IPS-18c (cell line): ENCODE measurements around the gene SLC27A2.
"Not testable (repeated sequence)": the region's sequence is repeated elsewhere in the genome, so short reads cannot be mapped to it uniquely, and the experiment has no call there.

Experiments
- H3K4me3 ChIP-seq: 2 replicates; pipeline ENCODE4 v1.7.0; 2013; ENCODE audit warnings: low read depth, mild to moderate bottlenecking, low read length, moderate library complexity; ENCODE audit not compliant: insufficient read depth
- H3K9me3 ChIP-seq: one replicate; pipeline ENCODE4 v1.6.1; 2013; ENCODE audit warnings: mild to moderate bottlenecking, low read length, moderate library complexity; ENCODE audit not compliant: control insufficient read depth, insufficient read depth

Gene SLC27A2

GRCh38 chr15:50183112-50183794 is 1.3 kb downstream of the SLC27A2 start:
- H3K4me3 ChIP-seq: peak overlapping the region; percentile 65; the same call in 1 of the 2 replicates
- H3K9me3 ChIP-seq: peaks cover 2% of the 10 kb centered on the region

GRCh38 chr15:50184863-50185504 is 3.0 kb downstream of the SLC27A2 start:
- no peak overlapping the region for H3K4me3 ChIP-seq
- peaks cover 2% of the 10 kb centered on the region for H3K9me3 ChIP-seq

GRCh38 chr15:50186090-50186489 is 4.1 kb downstream of the SLC27A2 start:
- Histone ChIP-seq H3K9me3 (no peaks in the 10 kb centered on the region), H3K4me3 (no peak overlapping the region)

- no peak overlapping the region for H3K4me3 ChIP-seq
- H3K9me3 ChIP-seq: no peaks in the 10 kb centered on the region
Measured at GRCh38 chr15:50186752-50187151, 4.8 kb downstream of the SLC27A2 start.

- H3K9me3 ChIP-seq: no peaks in the 10 kb centered on the region
- no peak overlapping the region for H3K4me3 ChIP-seq
Measured at GRCh38 chr15:50187525-50187924, 5.5 kb downstream of the SLC27A2 start.

- H3K4me3 ChIP-seq: no peak overlapping the region
- no peaks in the 10 kb centered on the region for H3K9me3 ChIP-seq
Measured at GRCh38 chr15:50187997-50188396, 6.0 kb downstream of the SLC27A2 start.

- H3K4me3 ChIP-seq, H3K9me3 ChIP-seq: not testable (repeated sequence)
Measured at GRCh38 chr15:50188793-50189192, 6.8 kb downstream of the SLC27A2 start.

- no peak overlapping the region for H3K4me3 ChIP-seq
- H3K9me3 ChIP-seq: no peaks in the 10 kb centered on the region
Measured at GRCh38 chr15:50189633-50190032, 7.6 kb downstream of the SLC27A2 start.

GRCh38 chr15:50190166-50190570 is 8.2 kb downstream of the SLC27A2 start:
- Histone ChIP-seq H3K4me3 (no peak overlapping the region), H3K9me3 (no peaks in the 10 kb centered on the region)

GRCh38 chr15:50190723-50191122 is 8.7 kb downstream of the SLC27A2 start:
- H3K9me3 ChIP-seq: no peaks in the 10 kb centered on the region

GRCh38 chr15:50192164-50192563 is 10.2 kb downstream of the SLC27A2 start:
- Histone ChIP-seq H3K4me3 (no peak overlapping the region), H3K9me3 (no peaks in the 10 kb centered on the region)

More at GRCh38 chr15:50190723-50191122, 8.7 kb downstream of the SLC27A2 start:
- no peak overlapping the region for H3K4me3 ChIP-seq

- H3K9me3 ChIP-seq: no peaks in the 10 kb centered on the region
Measured at GRCh38 chr15:50192926-50193620, 11.1 kb downstream of the SLC27A2 start.

GRCh38 chr15:50202003-50202402 is 20.0 kb downstream of the SLC27A2 start:
- Histone ChIP-seq H3K9me3 (no peaks in the 10 kb centered on the region), H3K4me3 (no peak overlapping the region)

More at GRCh38 chr15:50192926-50193620, 11.1 kb downstream of the SLC27A2 start:
- no peak overlapping the region for H3K4me3 ChIP-seq

- no peak overlapping the region for H3K4me3 ChIP-seq
Measured at GRCh38 chr15:50206020-50206419, 24.0 kb downstream of the SLC27A2 start.

GRCh38 chr15:50209809-50210208 is 27.8 kb downstream of the SLC27A2 start:
- Histone ChIP-seq H3K9me3 (no peaks in the 10 kb centered on the region), H3K4me3 (no peak overlapping the region)

More at GRCh38 chr15:50206020-50206419, 24.0 kb downstream of the SLC27A2 start:
- H3K9me3 ChIP-seq: no peaks in the 10 kb centered on the region

GRCh38 chr15:50210462-50211157 is 28.6 kb downstream of the SLC27A2 start:
- H3K9me3 ChIP-seq: no peaks in the 10 kb centered on the region
- H3K4me3 ChIP-seq: 0 out of 2 replicates have a peak overlapping the region, but pooled peaks have one; percentile 5

- no peaks in the 10 kb centered on the region for H3K9me3 ChIP-seq
- H3K4me3 ChIP-seq: no peak overlapping the region
Measured at GRCh38 chr15:50218291-50218690, 36.3 kb downstream of the SLC27A2 start.
